Esophagus (tissue), 2 donors: ENCODE results near the gene KIFC3. TPM values are rescaled to one million over a fixed set of nuclear protein-coding genes. Genes with fewer than 3 reads are reported as not detected.

ENCODE experiments used
- H3K27ac ChIP-seq, 2 donors: one replicate each; pipeline ENCODE4 v1.5.1; 2013; ENCODE audit warnings: low read depth in 2 of 2, mild to moderate bottlenecking in 2 of 2, inconsistent platforms in 1 of 2, low read length in 1 of 2, moderate library complexity in 1 of 2
- H3K27me3 ChIP-seq, 2 donors: one replicate each; pipeline ENCODE4 v1.6.1; 2013; ENCODE audit warnings: low read length in 2 of 2, control low read depth in 1 of 2, mild to moderate bottlenecking in 1 of 2; ENCODE audit not compliant: insufficient read depth in 2 of 2, control insufficient read depth in 1 of 2
- H3K36me3 ChIP-seq, 2 donors: one replicate each; pipeline ENCODE4 v1.6.1; 2013; ENCODE audit warnings: low read length in 1 of 2; ENCODE audit not compliant: control insufficient read depth in 2 of 2, insufficient read depth in 2 of 2
- H3K4me1 ChIP-seq, 2 donors: one replicate each; pipeline ENCODE4 v1.6.1; 2013; ENCODE audit warnings: low read length in 1 of 2; ENCODE audit not compliant: control insufficient read depth in 2 of 2, insufficient read depth in 2 of 2
- H3K4me3 ChIP-seq, 2 donors: one replicate each; pipeline ENCODE4 v1.5.1; 2013; ENCODE audit warnings: low read length in 2 of 2, mild to moderate bottlenecking in 2 of 2, low read depth in 1 of 2, moderate library complexity in 1 of 2
- H3K9me3 ChIP-seq, 2 donors: one replicate each; pipeline ENCODE4 v1.6.1; 2013; ENCODE audit warnings: mild to moderate bottlenecking in 2 of 2, low read depth in 1 of 2, low read length in 1 of 2, moderate library complexity in 1 of 2; ENCODE audit not compliant: control insufficient read depth in 2 of 2, insufficient read depth in 1 of 2
- WGBS, 2 donors: extraction: QIAGEN DNeasy Blood & Tissue Kit; methylation state at CpG; one replicate each; pipeline ENCODE4 v1.1.7; 2013; 5-methylcytosine and 5-hydroxymethylcytosine counted together
- polyA plus RNA-seq, 2 donors: library from polyadenylated mRNA; stranded (reverse); fragments of 200-250 nt; gene quantifications; one replicate each; pipeline ENCODE4 v1.2.3, GENCODE V29; 2013
- donor health status: healthy with polysubstance abuse.
- donor health status: Bipolar disorder and iron deficiency.

KIFC3 gene
- polyA plus RNA-seq, 2 donors: 21.9 to 65.1 TPM

- Histone ChIP-seq H3K27me3 (no peaks in the 10 kb centered on the region), H3K4me1 (peaks cover 2 to 3% of the 10 kb centered on the region in 2 donors), H3K4me3 (no peak overlapping the region), H3K27ac (peak overlapping the region in 1 of 2 donors; percentile 1), H3K9me3 (no peaks in the 10 kb centered on the region), H3K36me3 (no peaks in the 10 kb centered on the region)
- 63 to 70% methylated on average over 6 of the region's 6 CpGs for WGBS, 2 donors
Measured at GRCh38 chr16:57825298-57826044, 23.2 kb upstream of the KIFC3 start.

GRCh38 chr16:57824888-57825287 is 22.6 kb upstream of the KIFC3 start:
- Histone ChIP-seq H3K27ac (peak overlapping the region in 1 of 2 donors; percentile 1), H3K9me3 (no peaks in the 10 kb centered on the region), H3K27me3 (no peaks in the 10 kb centered on the region), H3K4me1 (peaks cover 2 to 3% of the 10 kb centered on the region in 2 donors), H3K36me3 (no peaks in the 10 kb centered on the region), H3K4me3 (no peak overlapping the region)
- WGBS, 2 donors: 81 to 82% methylated on average over 2 of the region's 2 CpGs

- no peaks in the 10 kb centered on the region for H3K36me3 ChIP-seq
- H3K4me3 ChIP-seq: no peak overlapping the region
- H3K27me3 ChIP-seq: no peaks in the 10 kb centered on the region
- peaks cover 2 to 3% of the 10 kb centered on the region in 2 donors for H3K4me1 ChIP-seq
- H3K27ac ChIP-seq: no peak overlapping the region
- 41 to 59% methylated on average over 5 of the region's 5 CpGs for WGBS, 2 donors
- no peaks in the 10 kb centered on the region for H3K9me3 ChIP-seq
Measured at GRCh38 chr16:57823836-57824235, 21.5 kb upstream of the KIFC3 start.

- peaks cover 2 to 3% of the 10 kb centered on the region in 2 donors for H3K4me1 ChIP-seq
- no peaks in the 10 kb centered on the region for H3K27me3 ChIP-seq
- WGBS, 2 donors: 23 to 29% methylated on average over 2 of the region's 2 CpGs
- H3K27ac ChIP-seq: no peak overlapping the region
- no peaks in the 10 kb centered on the region for H3K9me3 ChIP-seq
- H3K4me3 ChIP-seq: no peak overlapping the region
- H3K36me3 ChIP-seq: no peaks in the 10 kb centered on the region
Measured at GRCh38 chr16:57822856-57823255, 20.6 kb upstream of the KIFC3 start.

GRCh38 chr16:57822018-57822553 is 19.8 kb upstream of the KIFC3 start:
- Histone ChIP-seq H3K27me3 (no peaks in the 10 kb centered on the region), H3K9me3 (no peaks in the 10 kb centered on the region), H3K4me1 (peaks cover 2 to 3% of the 10 kb centered on the region in 2 donors), H3K36me3 (no peaks in the 10 kb centered on the region), H3K4me3 (no peak overlapping the region), H3K27ac (peak overlapping the region in 1 of 2 donors; percentile 3)
- WGBS, 2 donors: 90 to 91% methylated on average over 5 of the region's 5 CpGs

- 71 to 83% methylated on average over 10 of the region's 10 CpGs for WGBS, 2 donors
- H3K4me1 ChIP-seq: peaks cover 2 to 8% of the 10 kb centered on the region in 2 donors
Measured at GRCh38 chr16:57821149-57821971, 19.1 kb upstream of the KIFC3 start.

GRCh38 chr16:57818377-57819064 is 16.2 kb upstream of the KIFC3 start:
- no peaks in the 10 kb centered on the region for H3K27me3 ChIP-seq
- H3K36me3 ChIP-seq: no peaks in the 10 kb centered on the region
- H3K4me1 ChIP-seq: peaks cover 0 to 21% of the 10 kb centered on the region in 2 donors
- H3K27ac ChIP-seq: no peak overlapping the region
- WGBS, 2 donors: 59 to 62% methylated on average over 8 of the region's 8 CpGs
- H3K4me3 ChIP-seq: no peak overlapping the region
- no peaks in the 10 kb centered on the region for H3K9me3 ChIP-seq

More at GRCh38 chr16:57821149-57821971, 19.1 kb upstream of the KIFC3 start:
- H3K9me3 ChIP-seq: no peaks in the 10 kb centered on the region
- no peak overlapping the region for H3K4me3 ChIP-seq
- H3K36me3 ChIP-seq: no peaks in the 10 kb centered on the region
- no peak overlapping the region for H3K27ac ChIP-seq
- no peaks in the 10 kb centered on the region for H3K27me3 ChIP-seq

GRCh38 chr16:57817680-57818079 is 15.4 kb upstream of the KIFC3 start:
- no peaks in the 10 kb centered on the region for H3K27me3 ChIP-seq
- H3K36me3 ChIP-seq: no peaks in the 10 kb centered on the region
- H3K4me1 ChIP-seq: peaks cover 0 to 24% of the 10 kb centered on the region in 2 donors
- H3K9me3 ChIP-seq: no peaks in the 10 kb centered on the region
- H3K4me3 ChIP-seq: no peak overlapping the region
- H3K27ac ChIP-seq: no peak overlapping the region

GRCh38 chr16:57815987-57816745 is 13.9 kb upstream of the KIFC3 start:
- H3K36me3 ChIP-seq: no peaks in the 10 kb centered on the region
- no peak overlapping the region for H3K4me3 ChIP-seq
- WGBS, 2 donors: 25 to 29% methylated on average over 16 of the region's 16 CpGs
- peak overlapping the region; percentile 92 to 97 for H3K27ac ChIP-seq
- no peaks in the 10 kb centered on the region for H3K27me3 ChIP-seq
- no peaks in the 10 kb centered on the region for H3K9me3 ChIP-seq
- H3K4me1 ChIP-seq: peaks cover 0 to 24% of the 10 kb centered on the region in 2 donors
